Fibroblast of skin of scalp (primary cell): ENCODE results near the gene SBF1.
"Not testable (repeated sequence)": the region's sequence is repeated elsewhere in the genome, so short reads cannot be mapped to it uniquely, and the experiment has no call there.

Source experiments
- DNase-seq: peaks from one replicate; pipeline ENCODE4 v3.0.0-alpha.2; 2013

The SBF1 gene

GRCh38 chr22:50445071-50445879, 29.6 kb downstream of the SBF1 start:
- DNase-seq = no peak

GRCh38 chr22:50444663-50445062, 30.2 kb downstream of the SBF1 start:
- DNase-seq = peak; percentile 44

- no peak for DNase-seq
Observed at GRCh38 chr22:50443801-50444625, 30.8 kb downstream of the SBF1 start.

- DNase-seq = no peak
Observed at GRCh38 chr22:50443197-50443596, 31.6 kb downstream of the SBF1 start.

- DNase-seq = no peak
Observed at GRCh38 chr22:50441428-50441993, 33.3 kb downstream of the SBF1 start.

GRCh38 chr22:50440544-50441249, 34.1 kb downstream of the SBF1 start:
- DNase-seq = no peak

- DNase-seq = no peak
Observed at GRCh38 chr22:50439871-50440331, 34.9 kb downstream of the SBF1 start.

- DNase-seq = no peak
Observed at GRCh38 chr22:50439314-50439870, 35.4 kb downstream of the SBF1 start.

GRCh38 chr22:50438305-50439275, 36.2 kb downstream of the SBF1 start:
- no peak for DNase-seq

- DNase-seq = no peak
Observed at GRCh38 chr22:50437511-50438304, 37.1 kb downstream of the SBF1 start.

GRCh38 chr22:50436841-50437341, 37.9 kb downstream of the SBF1 start:
- DNase-seq = no peak

- no peak for DNase-seq
Observed at GRCh38 chr22:50436015-50436830, 38.6 kb downstream of the SBF1 start.

GRCh38 chr22:50435291-50436014, 39.4 kb downstream of the SBF1 start:
- DNase-seq = no peak

- DNase-seq = no peak
Observed at GRCh38 chr22:50434849-50435248, 40.0 kb downstream of the SBF1 start.

GRCh38 chr22:50432877-50433510, 41.8 kb downstream of the SBF1 start:
- not testable (repeated sequence) for DNase-seq

GRCh38 chr22:50432131-50432876, 42.5 kb downstream of the SBF1 start:
- no peak for DNase-seq
